ENCODE results near the gene FAAP24. TPM values are rescaled to one million over a fixed set of nuclear protein-coding genes. Genes with fewer than 3 reads are reported as not detected.
A peak's percentile ranks its signal among the peaks of the same experiment; 100 is the strongest.

FAAP24 gene, protein sequence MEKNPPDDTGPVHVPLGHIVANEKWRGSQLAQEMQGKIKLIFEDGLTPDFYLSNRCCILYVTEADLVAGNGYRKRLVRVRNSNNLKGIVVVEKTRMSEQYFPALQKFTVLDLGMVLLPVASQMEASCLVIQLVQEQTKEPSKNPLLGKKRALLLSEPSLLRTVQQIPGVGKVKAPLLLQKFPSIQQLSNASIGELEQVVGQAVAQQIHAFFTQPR
- 1 to 10 TPM; 1.1 to 3.4 (median 1.5) TPM for total RNA-seq
- long read RNA-seq, donor 1, partial matches to known transcripts = 0 of 3 reads
- long read RNA-seq, donor 1, other reads (novel, unspliced or antisense) = 0 of 3 reads
- long read RNA-seq, donor 2, partial matches to known transcripts = 0 of 1 reads
- long read RNA-seq, donor 2, other reads (novel, unspliced or antisense) = 0 of 1 reads

DNA sequence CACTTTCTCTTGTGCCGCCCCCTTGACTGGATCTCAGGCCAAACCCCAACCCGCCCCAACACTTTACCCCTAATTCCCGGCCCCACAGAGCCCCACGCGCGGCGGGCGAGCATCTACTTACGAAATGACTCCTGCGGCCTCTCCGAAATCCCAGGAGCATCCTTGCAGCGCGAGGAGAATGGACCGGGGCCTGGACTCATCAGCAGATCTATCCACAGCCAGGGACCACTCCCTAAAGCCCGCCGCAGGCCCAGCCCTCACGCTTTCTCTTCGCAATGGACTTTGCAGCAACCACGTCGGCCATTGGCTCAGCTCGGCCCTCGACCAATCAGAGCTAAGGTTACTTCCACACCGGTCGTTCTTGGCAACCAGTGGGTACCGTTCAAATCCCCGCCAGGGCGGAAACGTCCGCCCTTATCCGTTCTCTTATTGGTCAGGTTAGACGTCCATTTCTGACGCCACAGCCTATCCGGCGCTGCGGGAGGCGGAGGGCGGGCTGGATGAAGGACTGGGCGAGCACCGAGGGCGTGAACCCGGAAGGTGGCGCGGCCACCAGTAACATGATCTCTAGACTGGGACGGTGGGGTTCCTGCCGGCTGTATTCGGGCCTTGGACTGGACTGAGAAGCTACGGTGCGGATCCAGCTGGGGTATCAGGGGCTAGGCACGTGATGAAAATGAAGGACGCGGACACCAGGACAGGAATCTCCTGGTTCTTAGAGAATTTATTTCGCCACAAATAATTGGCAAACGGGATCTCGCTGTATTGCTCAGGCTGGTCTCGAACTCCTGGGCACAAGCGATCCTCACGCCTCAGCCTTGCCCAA is at the start of gene FAAP24, which contains the start of gene CEP89:
FAAP24 (plus strand) TSS at position 528 of the 826 bp plus-strand sequence. CDS start 955 bp downstream, outside the sequence.
CEP89 (minus strand) TSS at position 244 of the 826 bp plus-strand sequence; CDS start at position 160, 84 bp downstream.
- DNase-seq (peak; percentile 98 to 99 (median 99)), ATAC-seq (peak; percentile 97)
- H3K36me3 ChIP-seq (ENCODE audit: low read depth) = peaks cover 3% of the 10 kb centered on the region
- peak; percentile 17 for TF ChIP-seq CTCF (IDR thresholded peaks at IDR 0.05)
- peak within 1 kb of the TSS; percentile 56 for H3K4me3 ChIP-seq
- intact Hi-C loops (cut with DNase I, micrococcal nuclease) = loop anchor here in 1 of 2 donors (10.0 kb wide), 1 partner anchor 113 kb away; the partner anchor contains the start of gene GPATCH1
- H3K9me3 ChIP-seq = no peaks in the 10 kb centered on the region
- H3K4me1 ChIP-seq (ENCODE audit: low read depth) = peaks cover 21% of the 10 kb centered on the region

DNA sequence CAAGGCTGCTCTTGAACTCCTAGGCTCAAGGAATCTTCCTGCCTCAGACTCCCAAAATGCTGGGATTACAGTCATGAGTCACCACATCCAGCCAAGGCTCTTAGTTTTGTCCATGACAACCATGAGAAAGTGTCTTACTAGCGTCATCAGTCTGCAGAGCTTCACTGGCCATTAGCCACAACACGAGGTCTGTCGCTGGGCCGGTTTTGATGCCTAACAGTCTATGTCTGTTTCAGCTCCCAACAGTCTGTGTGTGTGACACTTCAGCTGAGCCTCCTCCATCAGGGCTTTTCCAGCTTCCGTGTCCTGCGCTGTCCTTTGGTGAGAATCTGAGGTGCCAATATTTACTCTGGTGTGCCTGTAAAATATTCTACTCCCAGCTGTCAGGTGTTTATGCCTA is 47.8 kb upstream of the FAAP24 start:
- Histone ChIP-seq H3K4me1 (ENCODE audit: low read depth) (peaks cover 3% of the 10 kb centered on the region), H3K36me3 (ENCODE audit: low read depth) (no peaks in the 10 kb centered on the region), H3K4me3 (no peak overlapping the region), H3K9me3 (no peaks in the 10 kb centered on the region)
- TF ChIP-seq CTCF (IDR thresholded peaks at IDR 0.05) = no peak
- ATAC-seq = peak; percentile 97
- DNase-seq = peak in 2 of 3 donors; percentile 54 to 56
- intact Hi-C loops (cut with DNase I, micrococcal nuclease) = no loop called here

DNA sequence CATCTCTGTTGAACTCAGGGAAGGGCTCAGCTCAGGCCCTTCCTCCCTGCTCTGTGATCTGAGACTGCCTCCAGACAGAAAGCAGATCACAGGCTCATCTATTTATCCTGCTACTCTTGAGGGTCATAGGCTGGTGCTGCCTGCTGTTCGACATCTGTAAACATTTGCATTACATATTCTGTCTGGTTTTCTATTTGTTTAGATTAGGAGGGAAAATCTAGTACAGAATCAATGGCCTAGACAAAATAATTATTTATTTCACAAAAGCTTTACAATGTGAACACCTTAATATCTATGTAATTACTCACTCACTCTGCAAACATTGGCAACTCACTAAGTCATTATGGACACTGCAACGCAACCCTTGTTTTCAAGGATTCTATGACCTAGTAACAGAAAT is 43.2 kb upstream of the FAAP24 start:
- intact Hi-C loops (cut with DNase I, micrococcal nuclease) = no loop called here
- no peak for DNase-seq
- Histone ChIP-seq H3K36me3 (ENCODE audit: low read depth) (no peaks in the 10 kb centered on the region), H3K4me3 (no peak overlapping the region), H3K9me3 (no peaks in the 10 kb centered on the region), H3K4me1 (ENCODE audit: low read depth) (peaks cover 3% of the 10 kb centered on the region)
- no peak for TF ChIP-seq CTCF (IDR thresholded peaks at IDR 0.05)
- ATAC-seq = no peak

DNA sequence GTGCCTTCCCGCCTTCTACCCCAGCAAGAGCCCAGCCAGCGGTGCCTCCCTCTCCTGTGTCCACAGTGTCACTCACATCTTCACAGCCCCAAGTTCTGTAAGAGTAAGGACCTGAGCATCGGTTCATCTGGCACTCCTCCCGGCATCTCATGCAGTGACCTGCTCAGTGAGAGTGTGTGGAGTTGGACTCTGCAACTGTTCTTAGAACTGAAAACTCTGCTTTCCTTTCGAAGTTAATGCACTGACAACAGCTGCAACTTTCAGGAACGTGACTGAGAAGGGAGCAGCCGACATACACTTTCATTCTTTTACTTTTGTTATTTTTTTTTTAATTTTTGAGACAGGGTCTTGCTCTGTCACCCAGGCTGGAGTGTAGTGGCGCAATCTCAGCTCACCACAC is 41.5 kb upstream of the FAAP24 start:
- no peak for ATAC-seq
- Histone ChIP-seq H3K9me3 (no peaks in the 10 kb centered on the region), H3K36me3 (ENCODE audit: low read depth) (no peaks in the 10 kb centered on the region), H3K4me3 (no peak overlapping the region), H3K4me1 (ENCODE audit: low read depth) (no peaks in the 10 kb centered on the region)
- DNase-seq = no peak
- no peak for TF ChIP-seq CTCF (IDR thresholded peaks at IDR 0.05)
- intact Hi-C loops (cut with DNase I, micrococcal nuclease) = no loop called here

GRCh38 chr19:32933571-32933970 is 38.5 kb upstream of the FAAP24 start:
- no peaks in the 10 kb centered on the region for H3K36me3 ChIP-seq (ENCODE audit: low read depth)
- no peaks in the 10 kb centered on the region for H3K9me3 ChIP-seq
- intact Hi-C loops (cut with DNase I, micrococcal nuclease) = no loop called here
- no peak for ATAC-seq
- no peak for TF ChIP-seq CTCF (IDR thresholded peaks at IDR 0.05)
- DNase-seq = no peak
- no peak overlapping the region for H3K4me3 ChIP-seq
- no peaks in the 10 kb centered on the region for H3K4me1 ChIP-seq (ENCODE audit: low read depth)
